Astrocyte of the cerebellum (primary cell): Measurements from ENCODE around the gene GLI3.

Experiments
- DNase-seq: peaks from one replicate; pipeline ENCODE4 v3.0.0-alpha.2; 2011; ENCODE audit warnings: low read depth
- H3K4me3 ChIP-seq: 2 replicates; pipeline ENCODE4 v1.5.1; 2011; ENCODE audit warnings: mild to moderate bottlenecking, low read depth, low read length, moderate library complexity
- in situ Hi-C: cut with HindIII; loops from 2 replicates; pipeline ENCODE4 v1.10.0; 2017; ENCODE audit warnings: low sequenced_read_pairs
- TF ChIP-seq, protein P1 (sequence below): IDR thresholded peaks from 2 replicates; pipeline ENCODE4 v1.5.1; 2012; ENCODE audit warnings: low read length, low read depth, moderate library complexity, mild to moderate bottlenecking; ENCODE audit errors: missing control alignments

The GLI3 gene

DNA sequence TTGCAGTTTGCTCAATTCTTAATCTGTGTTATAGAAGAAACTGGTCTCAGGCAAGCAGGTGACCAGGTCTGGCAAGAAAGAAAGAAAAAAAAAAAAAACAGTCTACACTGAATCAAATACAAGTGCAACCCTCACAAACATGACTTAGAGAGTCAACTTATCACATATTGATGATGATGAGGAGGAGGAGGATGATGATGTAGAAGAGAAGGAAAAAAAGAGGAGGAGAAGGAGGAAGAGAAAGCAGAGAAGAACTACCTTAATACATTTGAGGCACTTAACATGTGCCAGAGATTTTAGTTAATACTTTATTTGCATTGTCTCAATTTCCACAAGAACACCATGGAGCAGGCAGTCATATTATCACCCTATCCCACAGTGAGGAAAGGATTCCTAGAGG is 91.5 kb downstream of the GLI3 start:
- in situ Hi-C loops = no loop called here
- TF ChIP-seq, protein P1, sequence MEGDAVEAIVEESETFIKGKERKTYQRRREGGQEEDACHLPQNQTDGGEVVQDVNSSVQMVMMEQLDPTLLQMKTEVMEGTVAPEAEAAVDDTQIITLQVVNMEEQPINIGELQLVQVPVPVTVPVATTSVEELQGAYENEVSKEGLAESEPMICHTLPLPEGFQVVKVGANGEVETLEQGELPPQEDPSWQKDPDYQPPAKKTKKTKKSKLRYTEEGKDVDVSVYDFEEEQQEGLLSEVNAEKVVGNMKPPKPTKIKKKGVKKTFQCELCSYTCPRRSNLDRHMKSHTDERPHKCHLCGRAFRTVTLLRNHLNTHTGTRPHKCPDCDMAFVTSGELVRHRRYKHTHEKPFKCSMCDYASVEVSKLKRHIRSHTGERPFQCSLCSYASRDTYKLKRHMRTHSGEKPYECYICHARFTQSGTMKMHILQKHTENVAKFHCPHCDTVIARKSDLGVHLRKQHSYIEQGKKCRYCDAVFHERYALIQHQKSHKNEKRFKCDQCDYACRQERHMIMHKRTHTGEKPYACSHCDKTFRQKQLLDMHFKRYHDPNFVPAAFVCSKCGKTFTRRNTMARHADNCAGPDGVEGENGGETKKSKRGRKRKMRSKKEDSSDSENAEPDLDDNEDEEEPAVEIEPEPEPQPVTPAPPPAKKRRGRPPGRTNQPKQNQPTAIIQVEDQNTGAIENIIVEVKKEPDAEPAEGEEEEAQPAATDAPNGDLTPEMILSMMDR = no peak
- DNase-seq = no peak
- H3K4me3 ChIP-seq = no peak overlapping the region

DNA sequence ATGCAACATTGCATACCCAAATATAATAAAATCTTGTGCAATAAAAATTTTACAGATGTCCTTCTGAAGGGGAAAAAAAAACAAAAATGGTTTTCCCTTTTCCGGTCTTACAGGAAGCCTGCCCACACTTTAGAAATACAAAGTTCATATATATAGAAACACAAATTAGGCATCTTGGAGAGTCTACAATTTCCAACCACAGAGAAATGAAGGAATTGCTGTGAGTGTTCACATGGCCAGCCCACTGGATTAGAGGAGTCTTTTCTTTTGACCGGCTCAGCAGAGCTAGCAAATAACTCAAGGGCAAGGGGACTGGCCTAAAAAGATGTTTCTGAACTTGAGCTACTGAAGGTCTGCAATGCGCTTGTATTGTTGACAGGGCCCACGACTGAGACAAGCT is 92.4 kb downstream of the GLI3 start:
- in situ Hi-C loops = no loop called here
- TF ChIP-seq, protein P1 = no peak
- H3K4me3 ChIP-seq = no peak overlapping the region
- DNase-seq = peak; percentile 34

DNA sequence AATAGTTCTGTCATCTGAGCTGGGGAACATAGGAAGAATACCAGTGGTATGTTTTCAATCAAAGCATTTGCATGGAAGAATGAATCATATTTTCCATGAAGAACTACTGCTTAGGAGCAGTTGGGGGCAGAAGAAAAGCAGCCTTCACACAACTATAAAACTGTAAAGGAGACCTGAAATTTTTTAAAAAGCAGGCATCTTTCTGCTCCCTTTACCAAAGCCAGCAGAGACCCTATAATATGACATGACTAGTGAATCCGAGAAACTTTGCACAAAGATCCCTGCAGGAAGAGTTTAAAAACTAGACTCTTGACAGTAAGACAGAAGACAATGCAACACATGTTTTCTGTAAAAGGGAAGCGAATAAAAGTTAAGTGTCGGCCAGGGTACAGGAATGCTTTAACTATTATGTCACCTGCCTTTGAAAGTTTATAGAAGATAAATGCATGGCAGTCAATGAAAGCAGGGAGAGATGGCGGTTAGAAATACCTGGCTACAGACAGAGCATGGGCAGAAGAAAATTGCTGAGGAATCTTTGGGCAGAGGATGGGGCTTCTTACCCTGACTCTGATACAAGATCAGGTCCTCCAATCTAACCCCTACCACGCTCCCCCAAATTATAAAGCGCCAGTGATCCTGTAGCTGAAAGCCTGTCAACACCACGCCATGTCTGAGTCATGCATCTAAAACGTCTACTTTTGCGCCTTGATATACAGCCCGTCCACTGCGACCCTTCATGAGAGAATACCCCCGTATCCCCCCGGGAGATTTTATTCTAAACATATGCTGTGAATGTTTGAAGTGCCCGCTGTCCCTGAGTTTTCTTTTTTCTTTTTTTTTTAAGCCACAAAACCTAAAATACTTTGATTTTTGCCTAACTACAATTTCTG is 93.1 kb downstream of the GLI3 start:
- H3K4me3 ChIP-seq = no peak overlapping the region
- no peak for DNase-seq
- TF ChIP-seq, protein P1 = no peak
- in situ Hi-C loops = no loop called here

DNA sequence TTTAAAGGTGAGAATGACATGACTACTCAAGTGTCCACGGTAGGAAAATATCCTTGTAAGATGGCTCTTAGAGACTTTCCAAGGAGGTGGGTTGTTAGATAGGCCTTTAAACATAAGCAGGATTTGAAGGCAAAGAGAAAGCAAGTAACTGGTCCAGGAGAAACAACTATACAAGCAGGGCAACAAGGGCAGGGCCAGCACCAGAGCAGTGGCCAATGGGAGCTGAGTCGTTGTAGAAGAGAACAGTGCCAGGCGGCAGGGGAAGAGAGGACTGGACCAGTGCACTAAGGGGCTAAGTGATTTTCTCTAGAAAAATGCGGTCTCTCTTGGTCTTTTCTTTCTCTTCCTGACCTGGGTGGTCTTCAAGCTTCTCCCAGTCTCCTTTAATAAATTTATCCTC is 94.9 kb downstream of the GLI3 start:
- in situ Hi-C loops = no loop called here
- TF ChIP-seq, protein P1 = no peak
- H3K4me3 ChIP-seq = no peak overlapping the region
- no peak for DNase-seq

DNA sequence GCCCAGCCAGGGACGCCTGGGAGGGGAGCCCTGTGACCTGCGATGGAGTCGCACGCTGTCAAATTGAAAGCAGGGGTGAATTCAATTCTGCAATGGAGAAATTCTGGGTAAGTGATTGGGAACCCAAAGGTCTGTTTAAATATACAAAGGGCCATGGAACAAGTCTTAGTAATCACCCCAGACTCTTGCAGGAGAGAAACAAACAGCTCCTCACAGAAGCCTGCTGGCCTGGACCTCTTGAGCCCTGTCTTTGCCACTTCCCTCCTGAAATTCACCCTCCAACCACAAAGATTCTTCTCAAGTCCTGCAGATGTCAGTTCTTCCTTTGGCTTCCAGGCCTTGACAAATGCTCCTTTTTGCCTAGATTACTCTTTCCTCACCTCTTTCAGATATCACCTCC is 97.3 kb downstream of the GLI3 start:
- in situ Hi-C loops = no loop called here

DNA sequence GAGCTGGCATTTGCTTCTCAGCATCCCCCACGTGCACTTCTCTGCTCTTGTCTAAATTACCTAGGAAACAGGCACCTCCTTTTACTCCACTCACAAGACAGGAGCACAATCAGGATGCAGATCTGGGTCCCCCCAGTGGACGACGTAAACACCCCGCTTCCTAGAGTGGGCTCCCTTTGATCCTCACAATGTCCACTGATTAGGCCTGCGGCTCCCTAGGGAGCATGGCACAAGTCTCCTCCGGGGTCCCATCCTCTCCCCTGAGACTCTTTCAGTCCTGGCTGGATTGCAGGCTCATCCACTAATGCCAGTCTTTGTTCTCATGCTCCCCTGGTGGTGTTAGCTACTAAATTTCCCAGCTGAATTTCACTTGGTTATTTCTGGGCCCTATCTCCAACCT is 98.3 kb downstream of the GLI3 start:
- TF ChIP-seq, protein P1 = peak; percentile 19
- no peak for DNase-seq
- in situ Hi-C loops = no loop called here
- H3K4me3 ChIP-seq = no peak overlapping the region

More for the DNA sequence above, 97.3 kb downstream of the GLI3 start:
- TF ChIP-seq, protein P1 = no peak
- DNase-seq = no peak
- no peak overlapping the region for H3K4me3 ChIP-seq
